ENCODE results near the gene AP3B1.

- TF ChIP-seq POLR2AphosphoS5 (IDR thresholded peaks at IDR 0.05; ENCODE audit: low read depth, low read length), result no peak
- no peak for TF ChIP-seq CTCF (IDR thresholded peaks at IDR 0.05)
Observed at GRCh38 chr5:77960863-77961396, 333.6 kb downstream of the AP3B1 start.
